Transverse colon (tissue), 4 donors: Measurements from ENCODE around the gene CAPN12. TPM values are rescaled to one million over a fixed set of nuclear protein-coding genes. Genes with fewer than 3 reads are reported as not detected.

Source experiments
- DNase-seq: peaks from one replicate; pipeline ENCODE4 v3.0.0-alpha.2; 2019
- H3K27ac ChIP-seq, 4 donors: fragments of 200-600 bp; sonication (generic); 2 replicates each; pipeline ENCODE4 v1.5.1; 2016 to 2018; ENCODE audit warnings: inconsistent platforms in 4 of 4
- H3K27me3 ChIP-seq: fragments of 200-600 bp; sonication (generic); 2 replicates; pipeline ENCODE4 v1.5.1; 2017; ENCODE audit warnings: inconsistent platforms
- H3K36me3 ChIP-seq, 4 donors: fragments of 200-600 bp; sonication (generic); 2 replicates each; pipeline ENCODE4 v1.5.1; 2017 to 2019; ENCODE audit warnings: inconsistent platforms in 4 of 4
- H3K4me1 ChIP-seq, 4 donors: fragments of 200-600 bp; sonication (generic); 2 replicates each; pipeline ENCODE4 v1.5.1; 2017 to 2020; ENCODE audit warnings: inconsistent platforms in 4 of 4
- H3K4me3 ChIP-seq, 4 donors: fragments of 200-600 bp; sonication (generic); 1 replicate in 1 of 4; 2 replicates in 3 of 4; pipeline versions ENCODE4 v1.5.1 to v1.6.1; 2017 to 2019; ENCODE audit warnings: inconsistent platforms in 4 of 4
- H3K9me3 ChIP-seq, 2 donors: fragments of 200-600 bp; sonication (generic); 2 replicates each; pipeline ENCODE4 v1.5.1; 2017 to 2019; ENCODE audit warnings: inconsistent platforms in 2 of 2
- CTCF ChIP-seq, 5 experiments: fragments of 200-600 bp in 3 of 5; fragments of 450-650 bp in 2 of 5; sonication (generic) in 3 of 5; IDR thresholded peaks; 1 replicate in 2 of 5; 2 replicates in 3 of 5; pipeline ENCODE4 v1.5.1; 2016 to 2017; ENCODE audit warnings: antibody characterized with exemption in 5 of 5, inconsistent platforms in 3 of 5, mild to moderate bottlenecking in 2 of 5, moderate library complexity in 1 of 5
- EP300 ChIP-seq: sonication (generic); formaldehyde crosslinking; IDR thresholded peaks from one replicate; pipeline ENCODE4 v1.6.1; 2017; ENCODE audit warnings: antibody characterized with exemption, low read depth
- POLR2A ChIP-seq: fragments of 450-650 bp; IDR thresholded peaks from one replicate; pipeline ENCODE4 v1.6.1; 2016; ENCODE audit warnings: antibody characterized with exemption, mild to moderate bottlenecking, moderate library complexity
- POLR2AphosphoS5 ChIP-seq, 3 donors: sonication (generic); formaldehyde crosslinking; IDR thresholded peaks; one replicate each; pipeline ENCODE4 v1.6.1; 2016; ENCODE audit warnings: antibody characterized with exemption in 3 of 3
- WGBS, 2 donors: methylation state at CpG; one replicate each; pipeline ENCODE4 v1.1.5; 2018; ENCODE audit warnings: low coverage in 1 of 2; 5-methylcytosine and 5-hydroxymethylcytosine counted together
- in situ Hi-C, 4 donors: fragments of 200-750 bp; cut with MboI; loops; one replicate each; pipeline versions ENCODE4 v1.15.0 to v1.15.1; 2017; ENCODE audit warnings: low sequenced_read_pairs in 3 of 4, low pct_ligation_motif_present in 1 of 4, low pct_unique_long_range_greater_than_20kb in 1 of 4
- intact Hi-C: fragments of 100-400 bp; cut with DNase I; formaldehyde crosslinking; loops from one replicate; pipeline ENCODE4 v1.15.1; 2023; ENCODE audit warnings: low total_unique reads
- total RNA-seq, 4 donors: library from RNA; depleted of rRNA; stranded (reverse); fragments of >200 nt; gene quantifications; one replicate each; pipeline ENCODE4 v1.1.0, GENCODE V29; 2016

The CAPN12 gene
- total RNA-seq, 4 donors from 2014 or later: 2.6 to 44.8 (median 14.4) TPM; not detected in 1

GRCh38 chr19:38728752-38729541 is 15.3 kb downstream of the CAPN12 start:
- Histone ChIP-seq H3K27ac (peak overlapping the region; percentile 59 to 84 (median 76)), H3K4me3 (no peak overlapping the region), H3K9me3 (no peaks in the 10 kb centered on the region), H3K27me3 (no peaks in the 10 kb centered on the region), H3K4me1 (peaks cover 4 to 43% (median 25%) of the 10 kb centered on the region in 4 donors), H3K36me3 (peaks cover 0 to 40% (median 19%) of the 10 kb centered on the region in 4 donors)
- 50 to 85% methylated on average over 1 to 26 of the region's 37 CpGs for WGBS, 2 donors
- no peak for DNase-seq
- TF ChIP-seq EP300 (no peak), POLR2AphosphoS5 (IDR thresholded peaks at IDR 0.05) (no peak), CTCF (IDR thresholded peaks at IDR 0.05) (no peak), POLR2A (no peak)
- intact Hi-C loops: no loop called here
- in situ Hi-C loops: no loop called here

GRCh38 chr19:38727868-38728660 is 16.2 kb downstream of the CAPN12 start:
- Histone ChIP-seq H3K4me3 (no peak overlapping the region), H3K27ac (peak overlapping the region; percentile 59 to 84 (median 76)), H3K27me3 (no peaks in the 10 kb centered on the region), H3K9me3 (no peaks in the 10 kb centered on the region), H3K36me3 (peaks cover 0 to 45% (median 26%) of the 10 kb centered on the region in 4 donors), H3K4me1 (peaks cover 4 to 39% (median 22%) of the 10 kb centered on the region in 4 donors)
- in situ Hi-C loops: no loop called here
- TF ChIP-seq POLR2A (no peak), CTCF (IDR thresholded peaks at IDR 0.05) (no peak), EP300 (no peak), POLR2AphosphoS5 (IDR thresholded peaks at IDR 0.05) (no peak)
- intact Hi-C loops: no loop called here
- DNase-seq: no peak
- 80 to 96% methylated on average over 5 to 33 of the region's 33 CpGs for WGBS, 2 donors

- Histone ChIP-seq H3K4me1 (peaks cover 4 to 34% (median 20%) of the 10 kb centered on the region in 4 donors), H3K9me3 (no peaks in the 10 kb centered on the region), H3K27ac (peak overlapping the region in 3 of 4 donors; percentile 19 to 71 (median 53)), H3K36me3 (peaks cover 0 to 52% (median 29%) of the 10 kb centered on the region in 4 donors), H3K27me3 (no peaks in the 10 kb centered on the region), H3K4me3 (no peak overlapping the region)
- TF ChIP-seq EP300 (no peak), POLR2AphosphoS5 (IDR thresholded peaks at IDR 0.05) (no peak), POLR2A (no peak)
- no peak for DNase-seq
- in situ Hi-C loops: no loop called here
- intact Hi-C loops: no loop called here
- WGBS, 2 donors: 90% methylated on average over 15 of the region's 17 CpGs; no CpG with 5 or more reads in 1 of the 2 donors
Observed at GRCh38 chr19:38727306-38727867, 16.9 kb downstream of the CAPN12 start.

GRCh38 chr19:38726761-38727301 is 17.4 kb downstream of the CAPN12 start:
- Histone ChIP-seq H3K36me3 (peaks cover 0 to 58% (median 32%) of the 10 kb centered on the region in 4 donors), H3K4me1 (peaks cover 4 to 29% (median 17%) of the 10 kb centered on the region in 4 donors), H3K9me3 (no peaks in the 10 kb centered on the region), H3K4me3 (no peak overlapping the region), H3K27ac (peak overlapping the region in 3 of 4 donors; percentile 6 to 71 (median 25)), H3K27me3 (no peaks in the 10 kb centered on the region)
- intact Hi-C loops (no loop called here), in situ Hi-C loops (no loop called here)
- TF ChIP-seq CTCF (IDR thresholded peaks at IDR 0.05) (no peak), EP300 (no peak), POLR2AphosphoS5 (IDR thresholded peaks at IDR 0.05) (peak in 1 of 3 donors; percentile 44), POLR2A (no peak)
- WGBS, 2 donors: 85% methylated on average over 29 of the region's 30 CpGs; no CpG with 5 or more reads in 1 of the 2 donors
- DNase-seq: no peak
